HEK293 (cell line): ENCODE results near the gene TRAPPC12.

Experiments used
- CTCF ChIA-PET: fragments of 350-600 bp; formaldehyde crosslinking; extraction: SDS; loops from one replicate; lab custom pipeline; 2021; ENCODE audit warnings: antibody characterized with exemption; lab: Yijun Ruan, JAX
- POLR2A ChIA-PET: fragments of 300-600 bp; formaldehyde crosslinking; extraction: SDS; loops from one replicate; lab custom pipeline; 2020; ENCODE audit warnings: antibody characterized with exemption, inconsistent platforms; lab: Yijun Ruan, JAX
- H3K27ac ChIP-seq: fragments of 200-500 bp; sonication (Bioruptor generic); 2 replicates; pipeline ENCODE4 v1.5.1; 2014; ENCODE audit warnings: low read depth, low read length, control low read depth, inconsistent platforms; ENCODE audit errors: extremely low read depth
- H3K36me3 ChIP-seq, 2 experiments: fragments of 200-500 bp in 1 of 2; sonication (Bioruptor generic) in 1 of 2; 1 replicate in 1 of 2; 2 replicates in 1 of 2; pipeline ENCODE4 v1.5.1; 2014 to 2017; ENCODE audit warnings: inconsistent platforms in 2 of 2, low read length in 2 of 2; ENCODE audit not compliant: control insufficient read depth in 2 of 2, insufficient read depth in 1 of 2
- H3K4me1 ChIP-seq: fragments of 200-500 bp; sonication (Bioruptor generic); 2 replicates; pipeline ENCODE4 v1.5.1; 2014; ENCODE audit warnings: mild to moderate bottlenecking, low read length, inconsistent platforms; ENCODE audit not compliant: control insufficient read depth, insufficient read depth
- H3K4me3 ChIP-seq: 2 replicates; pipeline ENCODE4 v1.5.1; 2011; ENCODE audit warnings: low read depth, mild to moderate bottlenecking, control low read depth, low read length, moderate library complexity
- H3K9me3 ChIP-seq: fragments of 200-500 bp; sonication (Bioruptor generic); 2 replicates; pipeline ENCODE4 v1.5.1; 2014; ENCODE audit warnings: low read depth, low read length, inconsistent platforms; ENCODE audit not compliant: control insufficient read depth, insufficient read depth
- SP2 ChIP-seq: fragments of 450-650 bp; formaldehyde crosslinking; IDR thresholded peaks from 2 replicates; pipeline ENCODE4 v1.5.1; 2016; ENCODE audit warnings: missing biosample characterization, missing genetic modification characterization
- ZFP41 ChIP-seq: fragments of 450-650 bp; formaldehyde crosslinking; IDR thresholded peaks from 2 replicates; pipeline ENCODE4 v1.5.1; 2016; ENCODE audit warnings: missing biosample characterization, missing genetic modification characterization, borderline replicate concordance
- ZNF140 ChIP-seq: fragments of 450-650 bp; formaldehyde crosslinking; IDR thresholded peaks from 2 replicates; pipeline ENCODE4 v1.5.1; 2016; ENCODE audit warnings: missing biosample characterization, missing genetic modification characterization
- ZNF146 ChIP-seq: fragments of 450-650 bp; formaldehyde crosslinking; IDR thresholded peaks from 2 replicates; pipeline ENCODE4 v1.5.1; 2016; ENCODE audit warnings: missing biosample characterization, missing genetic modification characterization
- ZNF175 ChIP-seq: fragments of 450-650 bp; formaldehyde crosslinking; IDR thresholded peaks from 2 replicates; pipeline ENCODE4 v1.5.1; 2016; ENCODE audit warnings: missing biosample characterization, missing genetic modification characterization
- ZNF292 ChIP-seq: fragments of 450-650 bp; formaldehyde crosslinking; IDR thresholded peaks from 2 replicates; pipeline ENCODE4 v1.5.1; 2016; ENCODE audit warnings: low read depth, missing biosample characterization, missing genetic modification characterization, borderline replicate concordance
- ZNF302 ChIP-seq: fragments of 450-650 bp; formaldehyde crosslinking; IDR thresholded peaks from 2 replicates; pipeline ENCODE4 v1.5.1; 2016; ENCODE audit warnings: missing biosample characterization, missing genetic modification characterization, low read depth
- ZNF324 ChIP-seq: fragments of 450-650 bp; formaldehyde crosslinking; IDR thresholded peaks from 2 replicates; pipeline ENCODE4 v1.5.1; 2016; ENCODE audit warnings: missing biosample characterization, missing genetic modification characterization
- ZNF404 ChIP-seq: fragments of 450-650 bp; formaldehyde crosslinking; IDR thresholded peaks from 2 replicates; pipeline ENCODE4 v1.5.1; 2017; ENCODE audit warnings: missing biosample characterization, missing genetic modification characterization
- ZNF426 ChIP-seq: fragments of 450-650 bp; formaldehyde crosslinking; IDR thresholded peaks from 2 replicates; pipeline ENCODE4 v1.5.1; 2017; ENCODE audit warnings: missing biosample characterization, missing genetic modification characterization, mild to moderate bottlenecking, inconsistent platforms, moderate library complexity
- ZNF501 ChIP-seq: fragments of 450-650 bp; formaldehyde crosslinking; IDR thresholded peaks from 2 replicates; pipeline ENCODE4 v1.5.1; 2016; ENCODE audit warnings: missing biosample characterization, missing genetic modification characterization
- ZNF521 ChIP-seq: fragments of 450-650 bp; formaldehyde crosslinking; IDR thresholded peaks from 2 replicates; pipeline ENCODE4 v1.5.1; 2017; ENCODE audit warnings: missing biosample characterization, mild to moderate bottlenecking, missing genetic modification characterization
- ZNF544 ChIP-seq: fragments of 450-650 bp; formaldehyde crosslinking; IDR thresholded peaks from 2 replicates; pipeline ENCODE4 v1.5.0; 2017; ENCODE audit warnings: missing biosample characterization, missing genetic modification characterization
- ZNF621 ChIP-seq: fragments of 450-650 bp; formaldehyde crosslinking; IDR thresholded peaks from 2 replicates; pipeline ENCODE4 v1.5.1; 2017; ENCODE audit warnings: missing biosample characterization, missing genetic modification characterization
- ZNF624 ChIP-seq: fragments of 450-650 bp; formaldehyde crosslinking; IDR thresholded peaks from 2 replicates; pipeline ENCODE4 v1.5.1; 2017; ENCODE audit warnings: missing biosample characterization, missing genetic modification characterization
- ZNF629 ChIP-seq: fragments of 450-650 bp; formaldehyde crosslinking; IDR thresholded peaks from 2 replicates; pipeline ENCODE4 v1.5.1; 2017; ENCODE audit warnings: missing biosample characterization, missing genetic modification characterization
- ZNF791 ChIP-seq: fragments of 450-650 bp; formaldehyde crosslinking; IDR thresholded peaks from 2 replicates; pipeline ENCODE4 v1.5.1; 2016; ENCODE audit warnings: missing biosample characterization, missing genetic modification characterization
- TF ChIP-seq, protein P1 (sequence below): fragments of 450-650 bp; formaldehyde crosslinking; IDR thresholded peaks from 2 replicates; pipeline ENCODE4 v1.5.1; 2016; ENCODE audit warnings: missing biosample characterization, missing genetic modification characterization, borderline replicate concordance
- TF ChIP-seq, protein P2 (sequence below): fragments of 450-650 bp; formaldehyde crosslinking; IDR thresholded peaks from 2 replicates; pipeline ENCODE4 v1.5.1; 2016; ENCODE audit warnings: missing biosample characterization, missing genetic modification characterization
- TF ChIP-seq, protein P3 (sequence below): fragments of 450-650 bp; formaldehyde crosslinking; IDR thresholded peaks from 2 replicates; pipeline ENCODE4 v1.5.1; 2016; ENCODE audit warnings: missing biosample characterization, missing genetic modification characterization
- TF ChIP-seq, protein P4 (sequence below): fragments of 450-650 bp; IDR thresholded peaks from 2 replicates; pipeline ENCODE4 v1.5.1; 2018; ENCODE audit warnings: missing biosample characterization, mild to moderate bottlenecking, missing genetic modification characterization
- TF ChIP-seq, protein P5 (sequence below): fragments of 450-650 bp; formaldehyde crosslinking; IDR thresholded peaks from 2 replicates; pipeline ENCODE4 v1.5.1; 2016; ENCODE audit warnings: missing biosample characterization, missing genetic modification characterization

TRAPPC12 gene

DNA sequence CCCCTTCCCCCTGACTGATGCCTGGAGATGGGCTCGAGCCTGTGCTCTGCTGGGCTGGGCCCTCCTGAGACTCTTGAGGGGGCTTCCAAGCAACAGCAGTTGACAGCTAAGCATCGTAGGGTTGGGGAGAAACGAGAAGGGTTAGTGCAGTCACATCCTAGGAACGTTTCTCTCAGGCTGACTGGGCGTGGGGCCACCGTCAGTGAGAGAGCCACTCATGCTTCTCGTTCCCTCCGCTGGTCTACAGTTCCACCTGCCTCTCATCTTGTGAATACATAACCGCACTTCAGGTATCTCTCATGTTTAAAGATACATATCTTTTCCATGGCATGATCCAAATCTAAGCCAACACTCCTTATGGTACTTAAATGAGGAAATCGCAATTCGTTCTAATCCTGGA is 66.4 kb downstream of the TRAPPC12 start:
- peaks cover 4 to 72% of the 10 kb centered on the region in 2 experiments; a peak in 1 of 3 replicates for H3K36me3 ChIP-seq
- CTCF ChIA-PET = no interaction called here

DNA sequence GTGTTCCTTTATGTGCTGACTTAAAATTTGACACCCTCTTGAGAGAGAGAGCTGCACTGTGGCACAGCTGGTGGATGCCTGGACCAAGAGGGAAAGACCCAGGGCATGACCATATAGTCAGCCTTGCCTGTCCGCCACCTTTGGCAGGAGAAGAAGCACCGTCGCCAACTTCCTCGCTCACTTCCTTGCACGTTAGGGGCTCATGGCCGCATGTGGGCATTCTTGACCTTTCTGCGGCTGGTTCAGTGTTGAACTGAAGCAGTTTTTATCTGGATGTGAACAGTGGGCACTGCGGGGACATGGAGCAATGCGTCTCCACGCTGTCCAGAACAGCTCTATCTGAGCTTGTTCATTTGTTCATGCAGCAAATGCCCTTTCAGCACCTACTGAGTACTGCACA is 66.9 kb downstream of the TRAPPC12 start:
- ChIA-PET CTCF (interaction anchor here (1.8 kb wide), 1 partner anchor 23 kb away, joined by 8 read pairs; no protein-coding TSS in a partner anchor), POLR2A (no interaction called here)
- peaks cover 4 to 75% of the 10 kb centered on the region in 2 experiments; a peak in 2 of 3 replicates for H3K36me3 ChIP-seq
- H3K27ac ChIP-seq = no peak overlapping the region
- H3K9me3 ChIP-seq = no peaks in the 10 kb centered on the region
- no peaks in the 10 kb centered on the region for H3K4me1 ChIP-seq
- no peak for TF ChIP-seq ZNF302 (tag by site-specific recombination)
- TF ChIP-seq, protein P1, sequence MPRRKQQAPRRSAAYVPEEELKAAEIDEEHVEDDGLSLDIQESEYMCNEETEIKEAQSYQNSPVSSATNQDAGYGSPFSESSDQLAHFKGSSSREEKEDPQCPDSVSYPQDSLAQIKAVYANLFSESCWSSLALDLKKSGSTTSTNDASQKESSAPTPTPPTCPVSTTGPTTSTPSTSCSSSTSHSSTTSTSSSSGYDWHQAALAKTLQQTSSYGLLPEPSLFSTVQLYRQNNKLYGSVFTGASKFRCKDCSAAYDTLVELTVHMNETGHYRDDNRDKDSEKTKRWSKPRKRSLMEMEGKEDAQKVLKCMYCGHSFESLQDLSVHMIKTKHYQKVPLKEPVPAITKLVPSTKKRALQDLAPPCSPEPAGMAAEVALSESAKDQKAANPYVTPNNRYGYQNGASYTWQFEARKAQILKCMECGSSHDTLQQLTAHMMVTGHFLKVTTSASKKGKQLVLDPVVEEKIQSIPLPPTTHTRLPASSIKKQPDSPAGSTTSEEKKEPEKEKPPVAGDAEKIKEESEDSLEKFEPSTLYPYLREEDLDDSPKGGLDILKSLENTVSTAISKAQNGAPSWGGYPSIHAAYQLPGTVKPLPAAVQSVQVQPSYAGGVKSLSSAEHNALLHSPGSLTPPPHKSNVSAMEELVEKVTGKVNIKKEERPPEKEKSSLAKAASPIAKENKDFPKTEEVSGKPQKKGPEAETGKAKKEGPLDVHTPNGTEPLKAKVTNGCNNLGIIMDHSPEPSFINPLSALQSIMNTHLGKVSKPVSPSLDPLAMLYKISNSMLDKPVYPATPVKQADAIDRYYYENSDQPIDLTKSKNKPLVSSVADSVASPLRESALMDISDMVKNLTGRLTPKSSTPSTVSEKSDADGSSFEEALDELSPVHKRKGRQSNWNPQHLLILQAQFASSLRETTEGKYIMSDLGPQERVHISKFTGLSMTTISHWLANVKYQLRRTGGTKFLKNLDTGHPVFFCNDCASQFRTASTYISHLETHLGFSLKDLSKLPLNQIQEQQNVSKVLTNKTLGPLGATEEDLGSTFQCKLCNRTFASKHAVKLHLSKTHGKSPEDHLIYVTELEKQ (tag by site-specific recombination) = no peak
- TF ChIP-seq, protein P2, sequence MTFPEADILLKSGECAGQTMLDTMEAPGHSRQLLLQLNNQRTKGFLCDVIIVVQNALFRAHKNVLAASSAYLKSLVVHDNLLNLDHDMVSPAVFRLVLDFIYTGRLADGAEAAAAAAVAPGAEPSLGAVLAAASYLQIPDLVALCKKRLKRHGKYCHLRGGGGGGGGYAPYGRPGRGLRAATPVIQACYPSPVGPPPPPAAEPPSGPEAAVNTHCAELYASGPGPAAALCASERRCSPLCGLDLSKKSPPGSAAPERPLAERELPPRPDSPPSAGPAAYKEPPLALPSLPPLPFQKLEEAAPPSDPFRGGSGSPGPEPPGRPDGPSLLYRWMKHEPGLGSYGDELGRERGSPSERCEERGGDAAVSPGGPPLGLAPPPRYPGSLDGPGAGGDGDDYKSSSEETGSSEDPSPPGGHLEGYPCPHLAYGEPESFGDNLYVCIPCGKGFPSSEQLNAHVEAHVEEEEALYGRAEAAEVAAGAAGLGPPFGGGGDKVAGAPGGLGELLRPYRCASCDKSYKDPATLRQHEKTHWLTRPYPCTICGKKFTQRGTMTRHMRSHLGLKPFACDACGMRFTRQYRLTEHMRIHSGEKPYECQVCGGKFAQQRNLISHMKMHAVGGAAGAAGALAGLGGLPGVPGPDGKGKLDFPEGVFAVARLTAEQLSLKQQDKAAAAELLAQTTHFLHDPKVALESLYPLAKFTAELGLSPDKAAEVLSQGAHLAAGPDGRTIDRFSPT = no peak
- no peak for TF ChIP-seq ZNF544 (tag by site-specific recombination)
- TF ChIP-seq ZNF624 (tag by site-specific recombination) = no peak
- no peak for TF ChIP-seq ZNF146
- TF ChIP-seq, protein P3, sequence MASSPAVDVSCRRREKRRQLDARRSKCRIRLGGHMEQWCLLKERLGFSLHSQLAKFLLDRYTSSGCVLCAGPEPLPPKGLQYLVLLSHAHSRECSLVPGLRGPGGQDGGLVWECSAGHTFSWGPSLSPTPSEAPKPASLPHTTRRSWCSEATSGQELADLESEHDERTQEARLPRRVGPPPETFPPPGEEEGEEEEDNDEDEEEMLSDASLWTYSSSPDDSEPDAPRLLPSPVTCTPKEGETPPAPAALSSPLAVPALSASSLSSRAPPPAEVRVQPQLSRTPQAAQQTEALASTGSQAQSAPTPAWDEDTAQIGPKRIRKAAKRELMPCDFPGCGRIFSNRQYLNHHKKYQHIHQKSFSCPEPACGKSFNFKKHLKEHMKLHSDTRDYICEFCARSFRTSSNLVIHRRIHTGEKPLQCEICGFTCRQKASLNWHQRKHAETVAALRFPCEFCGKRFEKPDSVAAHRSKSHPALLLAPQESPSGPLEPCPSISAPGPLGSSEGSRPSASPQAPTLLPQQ = no peak
- TF ChIP-seq ZNF175 (tag by site-specific recombination) = no peak
- TF ChIP-seq ZNF521 = no peak
- no peak for TF ChIP-seq ZNF621 (tag by site-specific recombination)
- TF ChIP-seq SP2 (tag by site-specific recombination) = no peak
- TF ChIP-seq, protein P4, sequence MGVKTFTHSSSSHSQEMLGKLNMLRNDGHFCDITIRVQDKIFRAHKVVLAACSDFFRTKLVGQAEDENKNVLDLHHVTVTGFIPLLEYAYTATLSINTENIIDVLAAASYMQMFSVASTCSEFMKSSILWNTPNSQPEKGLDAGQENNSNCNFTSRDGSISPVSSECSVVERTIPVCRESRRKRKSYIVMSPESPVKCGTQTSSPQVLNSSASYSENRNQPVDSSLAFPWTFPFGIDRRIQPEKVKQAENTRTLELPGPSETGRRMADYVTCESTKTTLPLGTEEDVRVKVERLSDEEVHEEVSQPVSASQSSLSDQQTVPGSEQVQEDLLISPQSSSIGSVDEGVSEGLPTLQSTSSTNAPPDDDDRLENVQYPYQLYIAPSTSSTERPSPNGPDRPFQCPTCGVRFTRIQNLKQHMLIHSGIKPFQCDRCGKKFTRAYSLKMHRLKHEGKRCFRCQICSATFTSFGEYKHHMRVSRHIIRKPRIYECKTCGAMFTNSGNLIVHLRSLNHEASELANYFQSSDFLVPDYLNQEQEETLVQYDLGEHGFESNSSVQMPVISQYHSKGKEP = no peak
- no peak for TF ChIP-seq ZNF404 (tag by site-specific recombination)
- TF ChIP-seq, protein P5, sequence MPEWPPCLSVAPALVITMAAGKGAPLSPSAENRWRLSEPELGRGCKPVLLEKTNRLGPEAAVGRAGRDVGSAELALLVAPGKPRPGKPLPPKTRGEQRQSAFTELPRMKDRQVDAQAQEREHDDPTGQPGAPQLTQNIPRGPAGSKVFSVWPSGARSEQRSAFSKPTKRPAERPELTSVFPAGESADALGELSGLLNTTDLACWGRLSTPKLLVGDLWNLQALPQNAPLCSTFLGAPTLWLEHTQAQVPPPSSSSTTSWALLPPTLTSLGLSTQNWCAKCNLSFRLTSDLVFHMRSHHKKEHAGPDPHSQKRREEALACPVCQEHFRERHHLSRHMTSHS (tag by site-specific recombination) = no peak
- no peak for TF ChIP-seq ZNF292 (tag by site-specific recombination)
- TF ChIP-seq ZNF426 = no peak
- no peak for TF ChIP-seq ZFP41 (tag by site-specific recombination)
- H3K4me3 ChIP-seq = no peak overlapping the region

More for the DNA sequence above, 66.4 kb downstream of the TRAPPC12 start:
- TF ChIP-seq ZNF791 (no peak), ZNF140 (tag by site-specific recombination) (no peak), ZNF629 (tag by site-specific recombination) (no peak), ZNF501 (tag by site-specific recombination) (no peak), ZNF324 (tag by site-specific recombination) (no peak)
- no peak overlapping the region for H3K4me3 ChIP-seq
- no peaks in the 10 kb centered on the region for H3K9me3 ChIP-seq
- POLR2A ChIA-PET = no interaction called here
- H3K27ac ChIP-seq = no peak overlapping the region
- H3K4me1 ChIP-seq = no peaks in the 10 kb centered on the region
